ENCODE data around the gene GRIK4. TPM values are rescaled to one million over a fixed set of nuclear protein-coding genes. Genes with fewer than 3 reads are reported as not detected.

Gene GRIK4
- total RNA-seq, 1 donor from 2014 or later = 2.2 TPM

DNA sequence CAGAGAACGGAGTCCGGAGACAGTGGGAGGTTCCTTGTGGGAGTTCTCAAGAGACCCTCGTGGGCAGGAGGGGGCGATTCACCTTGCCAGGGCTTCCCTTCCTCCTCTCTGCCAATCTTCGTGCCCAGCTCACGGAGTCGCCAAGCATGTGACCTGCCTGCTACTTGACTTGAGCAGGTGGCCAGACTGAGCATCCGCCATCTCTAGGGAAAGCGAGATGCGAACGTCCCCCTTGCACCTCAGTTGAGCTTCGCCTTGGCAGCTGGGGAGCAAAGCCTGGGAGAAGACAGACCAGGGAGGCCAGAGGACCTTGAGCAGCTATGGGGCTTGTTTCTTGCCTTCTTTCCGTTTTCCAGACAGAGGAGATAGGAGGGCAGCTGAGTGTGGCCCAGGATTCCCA lies 123.2 kb downstream of the GRIK4 start:
- Mint-ChIP-seq H3K4me1 (ENCODE audit: low read depth, unreplicated experiment) (no peaks in the 10 kb centered on the region), H3K4me3 (ENCODE audit: unreplicated experiment) (no peak overlapping the region), H3K27ac (ENCODE audit: unreplicated experiment) (no peak overlapping the region), H3K9me3 (ENCODE audit: unreplicated experiment) (peaks cover 4% of the 10 kb centered on the region), H3K27me3 (ENCODE audit: low read depth, unreplicated experiment) (peaks cover 29% of the 10 kb centered on the region), H3K36me3 (ENCODE audit: low read depth, unreplicated experiment) (peaks cover 8% of the 10 kb centered on the region)
- Histone ChIP-seq H3K9ac (ENCODE audit: low read length) (no peak overlapping the region), H3K27me3 (ENCODE audit: insufficient read depth, low read length) (peaks cover 13% of the 10 kb centered on the region), H3K9me3 (ENCODE audit: insufficient read depth, low read depth, low read length) (no peaks in the 10 kb centered on the region), H3K4me1 (ENCODE audit: insufficient read depth, low read length) (no peaks in the 10 kb centered on the region), H3K79me2 (ENCODE audit: insufficient read depth, low read length) (no peaks in the 10 kb centered on the region), H4K20me1 (ENCODE audit: insufficient read depth, low read length) (no peaks in the 10 kb centered on the region), H3K4me2 (ENCODE audit: low read length) (no peak overlapping the region), H3K36me3 (ENCODE audit: insufficient read depth, low read length) (no peaks in the 10 kb centered on the region), H3K4me3 (ENCODE audit: insufficient read depth, low read depth, low read length) (no peak overlapping the region), H3K27ac (ENCODE audit: low read depth, low read length) (no peak overlapping the region), H2AFZ (ENCODE audit: low read depth, low read length) (no peak overlapping the region)
- TF ChIP-seq, protein P1, sequence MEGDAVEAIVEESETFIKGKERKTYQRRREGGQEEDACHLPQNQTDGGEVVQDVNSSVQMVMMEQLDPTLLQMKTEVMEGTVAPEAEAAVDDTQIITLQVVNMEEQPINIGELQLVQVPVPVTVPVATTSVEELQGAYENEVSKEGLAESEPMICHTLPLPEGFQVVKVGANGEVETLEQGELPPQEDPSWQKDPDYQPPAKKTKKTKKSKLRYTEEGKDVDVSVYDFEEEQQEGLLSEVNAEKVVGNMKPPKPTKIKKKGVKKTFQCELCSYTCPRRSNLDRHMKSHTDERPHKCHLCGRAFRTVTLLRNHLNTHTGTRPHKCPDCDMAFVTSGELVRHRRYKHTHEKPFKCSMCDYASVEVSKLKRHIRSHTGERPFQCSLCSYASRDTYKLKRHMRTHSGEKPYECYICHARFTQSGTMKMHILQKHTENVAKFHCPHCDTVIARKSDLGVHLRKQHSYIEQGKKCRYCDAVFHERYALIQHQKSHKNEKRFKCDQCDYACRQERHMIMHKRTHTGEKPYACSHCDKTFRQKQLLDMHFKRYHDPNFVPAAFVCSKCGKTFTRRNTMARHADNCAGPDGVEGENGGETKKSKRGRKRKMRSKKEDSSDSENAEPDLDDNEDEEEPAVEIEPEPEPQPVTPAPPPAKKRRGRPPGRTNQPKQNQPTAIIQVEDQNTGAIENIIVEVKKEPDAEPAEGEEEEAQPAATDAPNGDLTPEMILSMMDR (IDR thresholded peaks at IDR 0.05; ENCODE audit: insufficient read depth, low read depth, low read length) = no peak
- TF ChIP-seq EZH2 (IDR thresholded peaks at IDR 0.05; ENCODE audit: insufficient read depth, low read length) = no peak
- FAIRE-seq = no peak
- DNase-seq (ENCODE audit: low read depth) = no peak

DNA sequence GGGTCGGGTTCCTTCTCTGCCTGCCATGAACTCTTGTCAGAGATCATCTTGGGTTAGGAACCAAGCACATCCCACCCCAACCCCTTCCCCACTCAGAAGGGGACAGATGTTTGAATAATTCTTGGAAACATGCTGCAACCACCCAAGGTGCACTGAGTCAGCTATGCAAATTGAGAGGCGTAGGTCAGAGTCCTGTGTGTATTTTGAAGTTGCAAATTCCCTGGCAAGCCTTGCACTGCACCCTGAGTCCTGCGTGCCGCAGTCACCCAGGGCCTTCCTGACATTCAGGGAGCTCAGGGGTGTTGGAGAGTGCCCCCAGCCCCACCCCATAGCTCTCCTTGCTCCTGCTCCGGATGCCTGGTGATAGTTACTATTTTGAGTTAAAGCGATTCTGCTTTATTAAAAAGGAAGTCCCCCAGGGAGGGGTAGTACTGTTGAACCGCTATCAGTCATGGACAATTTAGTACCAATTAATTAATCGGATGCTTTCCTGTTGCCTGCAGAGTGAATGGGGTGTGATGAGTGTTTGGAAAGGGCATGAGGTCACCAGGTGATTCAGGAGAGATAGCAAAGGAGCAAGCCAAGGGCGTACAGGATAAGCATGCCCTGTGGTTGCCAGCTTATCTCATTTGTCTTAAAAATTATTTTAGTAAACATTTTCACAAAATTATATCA lies 123.7 kb downstream of the GRIK4 start:
- Histone ChIP-seq H2AFZ (ENCODE audit: low read depth, low read length) (no peak overlapping the region), H3K9me3 (ENCODE audit: insufficient read depth, low read depth, low read length) (no peaks in the 10 kb centered on the region), H3K36me3 (ENCODE audit: insufficient read depth, low read length) (no peaks in the 10 kb centered on the region), H3K4me1 (ENCODE audit: insufficient read depth, low read length) (no peaks in the 10 kb centered on the region), H3K27me3 (ENCODE audit: insufficient read depth, low read length) (peaks cover 13% of the 10 kb centered on the region), H3K79me2 (ENCODE audit: insufficient read depth, low read length) (no peaks in the 10 kb centered on the region), H3K4me2 (ENCODE audit: low read length) (no peak overlapping the region), H4K20me1 (ENCODE audit: insufficient read depth, low read length) (no peaks in the 10 kb centered on the region), H3K27ac (ENCODE audit: low read depth, low read length) (no peak overlapping the region), H3K9ac (ENCODE audit: low read length) (no peak overlapping the region), H3K4me3 (ENCODE audit: insufficient read depth, low read depth, low read length) (no peak overlapping the region)
- peaks cover 8% of the 10 kb centered on the region for H3K36me3 Mint-ChIP-seq (ENCODE audit: low read depth, unreplicated experiment)
- H3K4me1 Mint-ChIP-seq (ENCODE audit: low read depth, unreplicated experiment) = no peaks in the 10 kb centered on the region
- peaks cover 32% of the 10 kb centered on the region for H3K27me3 Mint-ChIP-seq (ENCODE audit: low read depth, unreplicated experiment)
- H3K4me3 Mint-ChIP-seq (ENCODE audit: unreplicated experiment) = no peak overlapping the region
- TF ChIP-seq EZH2 (IDR thresholded peaks at IDR 0.05; ENCODE audit: insufficient read depth, low read length) = no peak
- no peak overlapping the region for H3K27ac Mint-ChIP-seq (ENCODE audit: unreplicated experiment)
- DNase-seq (ENCODE audit: low read depth) = no peak
- peaks cover 4% of the 10 kb centered on the region for H3K9me3 Mint-ChIP-seq (ENCODE audit: unreplicated experiment)
- no peak for FAIRE-seq

GRCh38 chr11:120637131-120637530 lies 125.6 kb downstream of the GRIK4 start:
- no peaks in the 10 kb centered on the region for H3K9me3 ChIP-seq (ENCODE audit: insufficient read depth, low read depth, low read length)
- DNase-seq (ENCODE audit: low read depth) (no peak), FAIRE-seq (no peak)
- no peaks in the 10 kb centered on the region for H3K79me2 ChIP-seq (ENCODE audit: insufficient read depth, low read length)
- H3K9me3 Mint-ChIP-seq (ENCODE audit: unreplicated experiment) = peaks cover 4% of the 10 kb centered on the region
- H3K4me1 ChIP-seq (ENCODE audit: insufficient read depth, low read length) = no peaks in the 10 kb centered on the region
- H4K20me1 ChIP-seq (ENCODE audit: insufficient read depth, low read length) = no peaks in the 10 kb centered on the region
- H3K27me3 ChIP-seq (ENCODE audit: insufficient read depth, low read length) = peaks cover 10% of the 10 kb centered on the region
- no peak overlapping the region for H3K9ac ChIP-seq (ENCODE audit: low read length)
- H3K4me2 ChIP-seq (ENCODE audit: low read length) = no peak overlapping the region
- TF ChIP-seq, protein P1 (IDR thresholded peaks at IDR 0.05; ENCODE audit: insufficient read depth, low read depth, low read length) = no peak
- no peak for TF ChIP-seq EZH2 (IDR thresholded peaks at IDR 0.05; ENCODE audit: insufficient read depth, low read length)
- no peak overlapping the region for H3K4me3 ChIP-seq (ENCODE audit: insufficient read depth, low read depth, low read length)
- no peak overlapping the region for H2AFZ ChIP-seq (ENCODE audit: low read depth, low read length)
- H3K27me3 Mint-ChIP-seq (ENCODE audit: low read depth, unreplicated experiment) = peaks cover 23% of the 10 kb centered on the region
- H3K36me3 Mint-ChIP-seq (ENCODE audit: low read depth, unreplicated experiment) = peaks cover 8% of the 10 kb centered on the region
- no peaks in the 10 kb centered on the region for H3K4me1 Mint-ChIP-seq (ENCODE audit: low read depth, unreplicated experiment)
- H3K27ac Mint-ChIP-seq (ENCODE audit: unreplicated experiment) = no peak overlapping the region
- no peak overlapping the region for H3K27ac ChIP-seq (ENCODE audit: low read depth, low read length)
- no peaks in the 10 kb centered on the region for H3K36me3 ChIP-seq (ENCODE audit: insufficient read depth, low read length)
- H3K4me3 Mint-ChIP-seq (ENCODE audit: unreplicated experiment) = no peak overlapping the region
